GM12892 (cell line): ENCODE data around the gene FLVCR2.
A peak's percentile ranks its signal among the peaks of the same experiment; 100 is the strongest.

Experiments
- DNase-seq: peaks from one replicate; pipeline ENCODE4 v3.0.0; 2011; ENCODE audit not compliant: insufficient read length
- FAIRE-seq: peaks from 2 replicates; lab custom pipeline; 2011; peaks lifted over from hg19 to GRCh38; lab: Jason Lieb, UNC
- POLR2A ChIP-seq: IDR thresholded peaks from 2 replicates; pipeline ENCODE4 v1.6.1; 2011; ENCODE audit warnings: low read depth, low read length, control low read depth
- POLR2AphosphoS5 ChIP-seq: IDR thresholded peaks from 2 replicates; pipeline ENCODE4 v1.6.1; 2011; ENCODE audit warnings: low read depth, low read length, control low read depth
- TAF1 ChIP-seq: IDR thresholded peaks from 2 replicates; pipeline ENCODE4 v1.6.1; 2011; ENCODE audit warnings: low read depth, mild to moderate bottlenecking, control low read depth, low read length, borderline replicate concordance

The FLVCR2 gene

DNA sequence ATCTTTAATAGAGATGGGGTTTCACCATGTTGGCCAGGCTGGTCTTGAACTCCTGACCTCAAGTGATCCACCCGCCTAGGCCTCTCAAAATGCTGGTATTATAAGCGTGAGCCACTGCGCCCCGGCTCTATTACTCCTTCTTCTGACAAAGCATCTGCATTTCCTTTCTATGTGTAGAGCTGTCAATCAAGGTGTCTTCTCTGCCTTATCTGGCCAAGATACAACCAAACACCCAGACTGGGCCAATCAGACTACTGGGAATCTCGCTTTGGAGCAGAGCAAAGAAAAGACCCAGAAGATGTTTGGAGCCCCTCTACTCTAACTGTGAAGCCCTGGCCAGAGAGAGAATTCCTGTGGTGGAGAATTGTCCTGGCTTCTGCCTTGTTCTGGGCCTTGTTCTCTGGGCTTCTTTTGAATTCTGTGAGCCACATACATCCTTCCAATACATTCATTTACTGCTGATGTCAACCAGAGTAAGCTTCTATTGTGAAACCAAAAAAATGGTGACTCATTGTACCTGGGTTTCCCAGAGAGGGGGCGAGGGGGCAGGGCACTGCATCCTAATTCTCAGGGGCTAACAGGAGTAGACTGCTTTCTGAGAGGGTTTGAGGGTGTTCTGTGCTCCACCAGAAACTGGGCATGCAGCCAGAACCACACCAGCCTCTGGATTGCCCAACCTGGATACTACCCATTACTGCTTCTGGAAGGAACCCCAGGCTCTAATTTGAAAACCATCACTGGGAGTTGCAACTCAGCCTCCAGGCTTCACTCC, 18.8 kb upstream of the FLVCR2 start:
- TF ChIP-seq POLR2A, result no peak
- no peak for TF ChIP-seq TAF1
- no peak for TF ChIP-seq POLR2AphosphoS5
- DNase-seq (no peak), FAIRE-seq (no peak)

DNA sequence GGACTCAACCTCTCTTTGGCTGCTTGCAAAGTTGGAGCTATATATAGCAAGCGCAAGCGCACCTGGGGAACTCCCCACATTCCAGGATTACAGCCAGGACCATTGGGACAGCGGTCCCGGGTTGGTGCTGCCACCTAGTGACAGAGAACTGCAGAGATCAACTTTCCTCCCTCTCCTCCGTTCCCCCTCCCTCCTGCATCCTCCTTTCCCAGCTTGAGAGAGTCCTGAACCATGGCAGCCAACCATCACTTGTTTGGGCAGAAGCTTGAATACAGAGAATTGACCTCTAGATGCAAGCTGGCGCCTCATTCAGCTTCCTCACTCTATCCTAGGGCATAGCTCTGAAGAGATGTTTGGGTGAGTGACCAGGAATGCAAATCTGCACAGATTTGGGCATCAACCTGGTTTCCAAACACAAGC, 17.4 kb upstream of the FLVCR2 start:
- DNase-seq (no peak), FAIRE-seq (peak; percentile 92)
- TF ChIP-seq POLR2AphosphoS5, result no peak
- no peak for TF ChIP-seq POLR2A
- no peak for TF ChIP-seq TAF1

DNA sequence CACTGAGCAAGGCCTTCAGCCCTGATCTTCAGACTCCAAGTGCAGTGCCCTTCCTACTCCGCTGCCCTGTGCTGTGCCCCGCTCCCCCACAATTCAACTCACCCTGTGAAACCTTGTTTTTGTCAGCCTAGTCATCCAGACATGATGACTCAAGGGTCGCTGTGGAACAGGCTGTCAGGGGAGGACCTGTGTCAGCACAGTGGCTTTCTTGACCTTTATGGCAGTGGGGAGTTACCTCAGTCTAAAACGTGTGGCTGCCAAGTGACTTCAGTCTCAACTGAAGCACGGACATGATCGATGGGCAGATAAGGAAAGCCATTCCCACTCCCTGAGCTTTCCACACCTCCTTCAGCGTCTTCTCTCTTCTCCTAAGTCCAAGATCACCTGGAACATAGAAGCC, 16.3 kb upstream of the FLVCR2 start:
- TF ChIP-seq TAF1 (no peak), POLR2A (no peak), POLR2AphosphoS5 (no peak)
- DNase-seq (no peak), FAIRE-seq (no peak)

DNA sequence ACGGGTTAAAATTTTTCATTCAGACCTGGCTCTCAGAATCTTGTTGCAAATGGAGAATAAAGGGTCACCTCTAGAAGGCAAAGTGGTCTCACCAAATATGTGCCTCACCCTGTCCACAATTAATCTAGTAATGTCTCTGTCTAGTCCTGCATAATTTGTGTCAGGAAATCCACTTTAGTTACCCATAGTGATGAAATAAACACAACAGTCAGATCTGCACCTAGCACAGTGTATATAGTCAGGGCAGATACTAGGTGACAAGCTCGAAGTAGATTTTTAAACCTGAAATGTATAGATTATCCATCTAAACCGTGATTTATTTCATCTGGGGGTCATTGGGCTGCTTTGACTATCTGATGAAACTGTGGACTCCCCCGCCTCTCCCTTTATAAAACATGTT, 15.9 kb upstream of the FLVCR2 start:
- FAIRE-seq, result no peak
- DNase-seq, result no peak
- TF ChIP-seq POLR2AphosphoS5 (no peak), TAF1 (no peak), POLR2A (no peak)

DNA sequence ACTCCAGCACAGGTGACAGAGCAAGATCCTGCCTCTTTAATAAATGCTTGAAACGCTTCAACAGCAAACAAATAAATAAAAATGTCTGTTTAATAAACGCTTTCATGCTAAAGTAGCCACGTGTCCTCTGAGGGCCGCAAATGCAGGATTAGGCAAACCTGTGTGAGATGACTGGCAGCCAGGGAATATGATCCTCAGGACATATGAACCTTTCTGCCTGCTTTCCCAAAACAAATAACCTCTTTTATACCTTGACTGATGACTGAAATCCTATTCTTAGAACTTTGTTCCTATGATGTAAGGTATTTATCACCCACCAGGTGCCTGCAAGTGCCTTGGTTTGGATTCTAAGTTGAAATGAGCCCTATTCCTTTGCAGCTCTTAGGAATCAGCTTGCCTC, 14.5 kb upstream of the FLVCR2 start:
- TF ChIP-seq POLR2A (no peak), TAF1 (no peak), POLR2AphosphoS5 (no peak)
- DNase-seq (no peak), FAIRE-seq (no peak)

DNA sequence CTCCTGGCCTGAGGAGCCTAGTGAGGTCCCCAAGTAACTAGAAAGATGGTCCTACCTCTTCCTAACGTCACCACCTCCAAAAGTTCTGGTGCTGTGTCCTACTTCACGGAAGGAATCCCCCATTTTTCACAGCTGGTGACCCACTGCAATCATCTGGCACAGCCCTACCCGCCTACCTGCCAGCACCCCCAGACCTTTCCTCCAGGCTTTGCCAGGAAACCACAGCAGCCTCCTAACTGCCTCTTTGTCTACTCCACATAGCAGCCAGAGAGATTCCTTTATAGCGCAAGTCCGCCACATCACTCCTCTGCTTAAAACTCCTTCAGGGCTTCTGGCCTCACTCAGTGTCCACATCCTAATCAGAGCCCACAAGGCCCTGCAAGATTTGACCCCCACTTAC, 13.4 kb upstream of the FLVCR2 start:
- FAIRE-seq, result no peak
- TF ChIP-seq POLR2AphosphoS5 (no peak), TAF1 (no peak), POLR2A (no peak)
- DNase-seq, result no peak

DNA sequence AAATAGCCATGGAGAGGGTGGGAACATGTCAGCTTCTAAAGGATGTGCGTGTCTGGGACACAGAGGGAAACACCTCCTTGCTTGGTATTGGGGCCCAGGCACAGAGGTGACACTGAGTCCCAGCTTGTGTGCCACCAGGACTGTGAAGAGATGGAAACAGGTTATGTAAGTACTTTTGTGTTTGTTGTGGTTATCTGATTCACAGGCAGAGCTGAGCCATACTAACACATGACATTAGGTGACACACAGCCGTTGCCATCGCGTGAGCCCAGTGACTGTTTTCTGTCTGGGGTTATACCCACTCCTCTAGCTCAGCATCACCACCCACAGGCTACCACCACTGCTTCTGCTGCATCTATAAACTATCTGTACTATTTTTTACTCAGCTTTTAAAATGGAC, 12.1 kb upstream of the FLVCR2 start:
- no peak for TF ChIP-seq POLR2A
- TF ChIP-seq TAF1, result no peak
- TF ChIP-seq POLR2AphosphoS5, result no peak
- no peak for FAIRE-seq
- no peak for DNase-seq

DNA sequence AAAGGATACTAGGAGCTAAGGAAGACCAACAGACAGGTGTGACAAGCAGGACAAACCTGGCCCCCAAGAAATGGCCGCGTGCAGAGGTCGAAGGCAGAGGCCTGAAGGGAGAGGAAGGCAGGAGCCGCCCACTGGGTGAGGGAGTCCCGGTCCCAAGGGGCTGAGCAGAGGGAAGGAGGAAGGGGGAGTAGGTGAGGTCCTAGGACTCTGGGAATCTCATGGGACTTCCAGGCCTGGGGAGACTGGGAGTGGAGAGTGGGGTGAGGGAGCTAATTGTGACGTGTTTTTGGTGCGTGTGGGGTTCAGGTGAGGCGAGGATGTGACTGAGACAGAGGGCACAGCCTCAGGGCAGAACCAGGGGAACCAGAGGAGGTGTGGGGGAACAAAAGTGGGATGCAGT, 11.7 kb upstream of the FLVCR2 start:
- no peak for FAIRE-seq
- TF ChIP-seq POLR2A (no peak), POLR2AphosphoS5 (no peak), TAF1 (no peak)
- no peak for DNase-seq

DNA sequence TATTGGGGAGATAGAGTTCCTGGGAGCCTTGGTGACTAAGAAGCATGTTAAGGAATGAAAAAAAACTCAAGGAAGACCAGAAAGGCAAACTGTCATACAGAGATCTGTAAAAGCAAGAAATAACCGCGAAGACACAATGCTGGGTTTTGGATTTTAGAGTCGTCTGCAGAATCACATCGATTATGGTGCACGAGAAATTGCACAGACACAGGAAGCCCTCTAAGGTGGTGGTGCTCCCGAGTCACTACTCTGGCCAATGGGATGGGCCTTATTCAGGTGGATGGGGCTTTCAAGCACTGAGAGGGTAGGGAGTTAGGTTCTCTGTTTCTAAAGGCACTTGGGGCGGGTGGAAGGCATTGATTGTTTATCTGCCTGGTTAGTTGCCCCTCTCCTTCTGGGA, 10.3 kb upstream of the FLVCR2 start:
- FAIRE-seq, result no peak
- no peak for DNase-seq
- TF ChIP-seq POLR2A, result no peak
- TF ChIP-seq TAF1, result no peak
- TF ChIP-seq POLR2AphosphoS5, result no peak

DNA sequence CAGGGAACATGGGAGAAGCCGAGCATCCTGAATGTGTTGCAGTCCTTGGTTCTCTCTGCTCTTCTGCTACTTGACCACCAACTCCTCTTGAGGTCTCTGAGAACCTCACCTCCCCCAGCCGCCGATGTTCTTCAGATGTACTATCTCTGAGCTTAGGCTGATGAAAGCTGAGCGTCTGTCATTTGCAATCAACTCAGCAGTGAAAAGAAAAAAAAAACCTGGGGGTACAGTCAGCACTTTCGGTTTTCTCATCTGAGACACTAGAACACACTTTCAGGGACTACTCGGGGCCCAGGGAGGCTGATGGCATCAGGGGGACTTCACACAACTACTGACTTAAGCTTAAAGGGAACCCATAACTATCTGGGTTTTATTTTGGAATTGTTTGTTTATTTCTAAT, 9.6 kb upstream of the FLVCR2 start:
- FAIRE-seq, result no peak
- TF ChIP-seq POLR2AphosphoS5 (no peak), TAF1 (no peak), POLR2A (no peak)
- no peak for DNase-seq

DNA sequence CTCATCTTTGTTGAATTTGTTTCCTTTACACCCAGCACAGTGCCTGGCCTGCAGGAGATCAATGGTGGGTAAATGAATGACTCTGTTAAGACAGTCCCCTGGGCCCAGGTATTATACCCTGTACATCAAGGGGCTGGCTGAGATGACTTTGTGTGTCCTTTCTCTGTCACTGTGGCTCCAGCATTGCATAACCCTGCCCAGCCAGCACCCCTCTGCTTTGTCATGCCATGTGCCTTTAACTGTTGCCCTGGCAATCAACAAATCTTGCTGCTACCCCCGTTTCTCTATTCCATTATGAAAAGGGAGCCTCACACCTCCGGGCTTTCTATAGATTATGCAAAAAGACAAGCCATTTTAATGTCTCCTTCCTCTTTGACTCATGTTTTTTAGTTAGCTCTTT, 7.6 kb upstream of the FLVCR2 start:
- TF ChIP-seq TAF1 (no peak), POLR2A (no peak), POLR2AphosphoS5 (no peak)
- DNase-seq, result no peak
- peak; percentile 50 for FAIRE-seq

DNA sequence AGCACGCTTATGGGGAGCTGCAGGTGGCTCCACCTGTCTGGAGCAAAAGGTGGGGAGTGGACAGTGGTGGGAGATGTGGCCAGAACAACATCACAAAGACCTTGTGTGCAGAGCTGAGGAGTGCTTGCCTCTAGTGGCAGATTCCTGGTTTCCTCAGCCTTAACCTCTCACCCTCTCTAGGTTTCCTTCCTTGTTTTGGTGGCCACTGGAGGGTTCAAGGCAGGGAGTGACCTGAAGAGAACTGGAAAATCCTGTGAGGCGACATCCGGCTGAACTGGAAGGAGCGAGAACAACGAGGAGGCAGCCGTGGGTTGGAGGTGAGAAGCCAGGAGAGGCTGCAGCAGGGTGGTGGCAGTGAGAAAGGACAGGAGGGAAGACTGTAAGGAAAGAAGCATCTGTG, 6.3 kb upstream of the FLVCR2 start:
- FAIRE-seq (peak; percentile 21), DNase-seq (no peak)
- no peak for TF ChIP-seq POLR2AphosphoS5
